ENCODE measurements around the gene PTK6.
A peak's percentile ranks its signal among the peaks of the same experiment; 100 is the strongest.

The PTK6 gene

DNA sequence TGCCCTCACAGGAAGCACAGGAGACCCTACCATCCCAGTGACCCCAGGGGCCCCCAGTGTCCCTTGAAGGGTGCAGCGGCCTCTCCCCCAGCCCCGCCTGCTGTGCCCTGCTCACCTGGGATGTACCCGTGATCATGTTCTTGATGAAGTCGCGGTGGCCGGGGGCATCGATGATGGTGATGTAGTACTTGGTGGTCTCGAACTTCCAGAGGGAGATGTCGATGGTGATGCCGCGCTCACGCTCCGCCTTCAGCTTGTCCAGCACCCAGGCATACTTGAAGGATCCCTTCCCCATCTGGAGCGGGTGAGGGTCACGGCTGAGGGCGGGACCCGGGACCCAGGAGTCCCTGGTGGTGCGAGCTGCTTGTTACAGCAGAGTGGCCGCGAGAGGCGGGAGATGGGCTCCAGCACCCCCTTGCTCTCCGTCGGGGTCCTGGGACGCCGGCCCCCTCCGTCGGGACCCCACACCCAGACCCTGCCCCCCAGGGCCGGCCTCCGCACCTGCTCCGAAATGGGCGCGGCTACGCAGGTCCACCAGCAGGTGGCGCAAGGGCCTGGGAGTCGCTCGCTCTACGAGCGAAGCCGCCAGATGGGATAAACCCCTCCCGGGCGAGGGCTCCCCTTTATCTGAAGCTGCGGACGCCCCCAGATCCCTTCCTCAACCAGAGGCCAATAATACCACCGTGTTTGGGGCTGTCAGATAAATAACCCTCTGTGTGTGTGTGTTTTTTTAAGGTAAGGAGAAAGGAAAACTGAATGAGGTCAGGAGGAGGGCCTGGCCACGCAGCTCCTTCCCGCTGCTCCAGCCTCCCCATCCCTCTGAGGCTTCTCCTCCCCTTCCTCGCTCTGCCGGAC is 41.2 kb downstream of the PTK6 start (continued):
- TF ChIP-seq, protein P1, sequence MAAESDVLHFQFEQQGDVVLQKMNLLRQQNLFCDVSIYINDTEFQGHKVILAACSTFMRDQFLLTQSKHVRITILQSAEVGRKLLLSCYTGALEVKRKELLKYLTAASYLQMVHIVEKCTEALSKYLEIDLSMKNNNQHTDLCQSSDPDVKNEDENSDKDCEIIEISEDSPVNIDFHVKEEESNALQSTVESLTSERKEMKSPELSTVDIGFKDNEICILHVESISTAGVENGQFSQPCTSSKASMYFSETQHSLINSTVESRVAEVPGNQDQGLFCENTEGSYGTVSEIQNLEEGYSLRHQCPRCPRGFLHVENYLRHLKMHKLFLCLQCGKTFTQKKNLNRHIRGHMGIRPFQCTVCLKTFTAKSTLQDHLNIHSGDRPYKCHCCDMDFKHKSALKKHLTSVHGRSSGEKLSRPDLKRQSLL (tag by site-specific recombination; IDR thresholded peaks at IDR 0.05) = no peak
- TF ChIP-seq ZNF398 (tag by site-specific recombination; IDR thresholded peaks at IDR 0.05) = no peak
- no peak for TF ChIP-seq ZNF670 (tag by site-specific recombination; IDR thresholded peaks at IDR 0.05; ENCODE audit: low read depth)
- no peak for TF ChIP-seq ZNF169 (tag by site-specific recombination; IDR thresholded peaks at IDR 0.05)
- peak; percentile 81 for TF ChIP-seq ZNF596 (tag by site-specific recombination; IDR thresholded peaks at IDR 0.05)
- no peak for TF ChIP-seq ZNF776 (tag by site-specific recombination; IDR thresholded peaks at IDR 0.05; ENCODE audit: borderline replicate concordance)
- TF ChIP-seq KLF16 (tag by site-specific recombination; IDR thresholded peaks at IDR 0.05) = no peak; the same call in 1 of the 2 replicates
- no peak for TF ChIP-seq ZNF248 (tag by site-specific recombination; IDR thresholded peaks at IDR 0.05)
- TF ChIP-seq, protein P2, sequence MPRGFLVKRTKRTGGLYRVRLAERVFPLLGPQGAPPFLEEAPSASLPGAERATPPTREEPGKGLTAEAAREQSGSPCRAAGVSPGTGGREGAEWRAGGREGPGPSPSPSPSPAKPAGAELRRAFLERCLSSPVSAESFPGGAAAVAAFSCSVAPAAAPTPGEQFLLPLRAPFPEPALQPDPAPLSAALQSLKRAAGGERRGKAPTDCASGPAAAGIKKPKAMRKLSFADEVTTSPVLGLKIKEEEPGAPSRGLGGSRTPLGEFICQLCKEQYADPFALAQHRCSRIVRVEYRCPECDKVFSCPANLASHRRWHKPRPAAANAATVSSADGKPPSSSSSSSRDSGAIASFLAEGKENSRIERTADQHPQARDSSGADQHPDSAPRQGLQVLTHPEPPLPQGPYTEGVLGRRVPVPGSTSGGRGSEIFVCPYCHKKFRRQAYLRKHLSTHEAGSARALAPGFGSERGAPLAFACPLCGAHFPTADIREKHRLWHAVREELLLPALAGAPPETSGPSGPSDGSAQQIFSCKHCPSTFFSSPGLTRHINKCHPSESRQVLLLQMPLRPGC (tag by site-specific recombination; IDR thresholded peaks at IDR 0.05) = no peak
- no peak for TF ChIP-seq ZNF560 (tag by site-specific recombination; IDR thresholded peaks at IDR 0.05; ENCODE audit: borderline replicate concordance)
- no peak for TF ChIP-seq ZNF518A (tag by site-specific recombination; conservative IDR thresholded peaks at IDR 0.05; ENCODE audit: low read depth)
- TF ChIP-seq BCL11B (tag by site-specific recombination; IDR thresholded peaks at IDR 0.05; ENCODE audit: low read depth) = no peak
- peak; percentile 18; the same call in 1 of the 2 replicates for TF ChIP-seq ZNF341 (tag by site-specific recombination; IDR thresholded peaks at IDR 0.05; ENCODE audit: low read depth)
- no peak for TF ChIP-seq ZNF23 (tag by site-specific recombination; IDR thresholded peaks at IDR 0.05; ENCODE audit: borderline replicate concordance)
- peak; percentile 35; the same call in 1 of the 2 replicates for TF ChIP-seq ZNF366 (tag by site-specific recombination; conservative IDR thresholded peaks at IDR 0.05)
- no peak for TF ChIP-seq ZNF785 (tag by site-specific recombination; IDR thresholded peaks at IDR 0.05)
- TF ChIP-seq FEZF1 (tag by site-specific recombination; IDR thresholded peaks at IDR 0.05) = no peak
- no peak for TF ChIP-seq OVOL3 (tag by site-specific recombination; IDR thresholded peaks at IDR 0.05)
- TF ChIP-seq, protein P3, sequence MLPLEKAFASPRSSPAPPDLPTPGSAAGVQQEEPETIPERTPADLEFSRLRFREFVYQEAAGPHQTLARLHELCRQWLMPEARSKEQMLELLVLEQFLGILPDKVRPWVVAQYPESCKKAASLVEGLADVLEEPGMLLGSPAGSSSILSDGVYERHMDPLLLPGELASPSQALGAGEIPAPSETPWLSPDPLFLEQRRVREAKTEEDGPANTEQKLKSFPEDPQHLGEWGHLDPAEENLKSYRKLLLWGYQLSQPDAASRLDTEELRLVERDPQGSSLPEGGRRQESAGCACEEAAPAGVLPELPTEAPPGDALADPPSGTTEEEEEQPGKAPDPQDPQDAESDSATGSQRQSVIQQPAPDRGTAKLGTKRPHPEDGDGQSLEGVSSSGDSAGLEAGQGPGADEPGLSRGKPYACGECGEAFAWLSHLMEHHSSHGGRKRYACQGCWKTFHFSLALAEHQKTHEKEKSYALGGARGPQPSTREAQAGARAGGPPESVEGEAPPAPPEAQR (tag by site-specific recombination; IDR thresholded peaks at IDR 0.05) = no peak
- no peak for TF ChIP-seq ZNF843 (tag by site-specific recombination; IDR thresholded peaks at IDR 0.05)
- no peak for TF ChIP-seq ZSCAN23 (tag by site-specific recombination; IDR thresholded peaks at IDR 0.05)
- TF ChIP-seq ZNF610 (tag by site-specific recombination; IDR thresholded peaks at IDR 0.05; ENCODE audit: borderline replicate concordance) = no peak
- TF ChIP-seq ZNF624 (tag by site-specific recombination; IDR thresholded peaks at IDR 0.05) = no peak
- TF ChIP-seq ZNF664 (tag by site-specific recombination; IDR thresholded peaks at IDR 0.05) = no peak
- no peak for TF ChIP-seq MZF1 (tag by site-specific recombination; IDR thresholded peaks at IDR 0.05; ENCODE audit: borderline replicate concordance)
- no peak for TF ChIP-seq ZIC2 (tag by site-specific recombination; IDR thresholded peaks at IDR 0.05)

Data from HEK293 (cell line).